OCI-LY3 (cell line): Measurements from ENCODE around the gene ARHGAP8.
"Not testable (repeated sequence)": the region's sequence is repeated elsewhere in the genome, so short reads cannot be mapped to it uniquely, and the experiment has no call there.

Experiments
- CTCF ChIP-seq: fragments of 200-600, 300-600 bp; sonication (generic); IDR thresholded peaks from 2 replicates; pipeline ENCODE4 v1.5.1; 2014; ENCODE audit warnings: antibody characterized with exemption, low read length, low read depth
- EZH2phosphoT487 ChIP-seq: fragments of 200-600 bp; shearing (Covaris generic); IDR thresholded peaks from 2 replicates; pipeline ENCODE4 v1.6.1; 2018; ENCODE audit warnings: antibody characterized with exemption, mixed run types, low read depth

GRCh38 chr22:44854641-44855040 lies 102.3 kb downstream of the ARHGAP8 start:
- TF ChIP-seq CTCF, EZH2phosphoT487: not testable (repeated sequence)
